NCI-H2227 treated with DMSO at 0.1 percent for 48 hours (cell line): Measurements from ENCODE around the gene KIAA0232.

Experiments used
- DNase-seq: peaks from one replicate; lab custom pipeline; 2025; lab: John Stamatoyannopoulos, UW

Gene KIAA0232

GRCh38 chr4:6852582-6852981 is 70.1 kb downstream of the KIAA0232 start:
- DNase-seq = no peak

- no peak for DNase-seq
Measured at GRCh38 chr4:6854098-6854744, 71.7 kb downstream of the KIAA0232 start.

GRCh38 chr4:6855692-6856297 is 73.3 kb downstream of the KIAA0232 start:
- peak; percentile 3 for DNase-seq

- no peak for DNase-seq
Measured at GRCh38 chr4:6856391-6856790, 73.9 kb downstream of the KIAA0232 start.

GRCh38 chr4:6857009-6857882 is 74.7 kb downstream of the KIAA0232 start:
- DNase-seq = no peak

- DNase-seq = no peak
Measured at GRCh38 chr4:6858997-6859396, 76.5 kb downstream of the KIAA0232 start.

GRCh38 chr4:6859543-6859942 is 77.0 kb downstream of the KIAA0232 start:
- no peak for DNase-seq

- DNase-seq = no peak
Measured at GRCh38 chr4:6868386-6868785, 85.9 kb downstream of the KIAA0232 start.

- no peak for DNase-seq
Measured at GRCh38 chr4:6869944-6870343, 87.4 kb downstream of the KIAA0232 start.

- no peak for DNase-seq
Measured at GRCh38 chr4:6873291-6873690, 90.8 kb downstream of the KIAA0232 start.

- DNase-seq = no peak
Measured at GRCh38 chr4:6873792-6874461, 91.4 kb downstream of the KIAA0232 start.

- no peak for DNase-seq
Measured at GRCh38 chr4:6874981-6875380, 92.5 kb downstream of the KIAA0232 start.

GRCh38 chr4:6875431-6875831 is 92.9 kb downstream of the KIAA0232 start:
- DNase-seq = no peak

GRCh38 chr4:6876440-6876839 is 93.9 kb downstream of the KIAA0232 start:
- no peak for DNase-seq

- DNase-seq = no peak
Measured at GRCh38 chr4:6877067-6877466, 94.5 kb downstream of the KIAA0232 start.

- no peak for DNase-seq
Measured at GRCh38 chr4:6878451-6879059, 96.0 kb downstream of the KIAA0232 start.

GRCh38 chr4:6880691-6881090 is 98.2 kb downstream of the KIAA0232 start:
- no peak for DNase-seq

- DNase-seq = no peak
Measured at GRCh38 chr4:6881908-6882307, 99.4 kb downstream of the KIAA0232 start.

- DNase-seq = no peak
Measured at GRCh38 chr4:6884341-6884870, 101.9 kb downstream of the KIAA0232 start.

- DNase-seq = peak; percentile 3
Measured at GRCh38 chr4:6885953-6886557, 103.5 kb downstream of the KIAA0232 start.

- no peak for DNase-seq
Measured at GRCh38 chr4:6886886-6887285, 104.4 kb downstream of the KIAA0232 start.
